ENCODE measurements around the gene PDZD2.
"Not testable (repeated sequence)": the region's sequence is repeated elsewhere in the genome, so short reads cannot be mapped to it uniquely, and the experiment has no call there.

Gene PDZD2

DNA sequence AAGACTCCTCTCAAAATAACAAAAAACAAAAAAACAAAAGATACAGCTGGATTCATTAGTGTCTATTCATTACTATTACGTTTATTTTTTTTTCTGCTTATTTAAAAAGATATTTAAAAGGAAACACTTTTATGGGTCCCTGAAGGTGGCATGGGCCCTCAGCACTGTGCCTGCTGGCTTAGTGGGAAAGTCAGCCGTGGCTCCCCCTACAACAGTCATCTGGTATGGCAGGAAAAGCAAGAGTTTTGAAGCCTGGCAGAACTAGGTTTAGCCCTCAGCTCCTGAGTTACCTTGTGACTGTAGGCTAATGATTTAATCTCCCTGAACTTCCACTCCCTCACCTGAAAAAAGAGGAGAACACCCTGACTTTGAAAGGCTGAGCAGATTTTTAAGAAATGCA is 399.6 kb downstream of the PDZD2 start:
- DNase-seq (ENCODE audit: low spot score): no peak
- TF ChIP-seq, protein P1, sequence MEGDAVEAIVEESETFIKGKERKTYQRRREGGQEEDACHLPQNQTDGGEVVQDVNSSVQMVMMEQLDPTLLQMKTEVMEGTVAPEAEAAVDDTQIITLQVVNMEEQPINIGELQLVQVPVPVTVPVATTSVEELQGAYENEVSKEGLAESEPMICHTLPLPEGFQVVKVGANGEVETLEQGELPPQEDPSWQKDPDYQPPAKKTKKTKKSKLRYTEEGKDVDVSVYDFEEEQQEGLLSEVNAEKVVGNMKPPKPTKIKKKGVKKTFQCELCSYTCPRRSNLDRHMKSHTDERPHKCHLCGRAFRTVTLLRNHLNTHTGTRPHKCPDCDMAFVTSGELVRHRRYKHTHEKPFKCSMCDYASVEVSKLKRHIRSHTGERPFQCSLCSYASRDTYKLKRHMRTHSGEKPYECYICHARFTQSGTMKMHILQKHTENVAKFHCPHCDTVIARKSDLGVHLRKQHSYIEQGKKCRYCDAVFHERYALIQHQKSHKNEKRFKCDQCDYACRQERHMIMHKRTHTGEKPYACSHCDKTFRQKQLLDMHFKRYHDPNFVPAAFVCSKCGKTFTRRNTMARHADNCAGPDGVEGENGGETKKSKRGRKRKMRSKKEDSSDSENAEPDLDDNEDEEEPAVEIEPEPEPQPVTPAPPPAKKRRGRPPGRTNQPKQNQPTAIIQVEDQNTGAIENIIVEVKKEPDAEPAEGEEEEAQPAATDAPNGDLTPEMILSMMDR (IDR thresholded peaks at IDR 0.05; ENCODE audit: extremely low read depth, insufficient read depth, missing control alignments): no peak
- in situ Hi-C loops (cut with MboI; ENCODE audit: low pct_unique_long_range_greater_than_20kb, low sequenced_read_pairs, unreplicated experiment): no loop called here

DNA sequence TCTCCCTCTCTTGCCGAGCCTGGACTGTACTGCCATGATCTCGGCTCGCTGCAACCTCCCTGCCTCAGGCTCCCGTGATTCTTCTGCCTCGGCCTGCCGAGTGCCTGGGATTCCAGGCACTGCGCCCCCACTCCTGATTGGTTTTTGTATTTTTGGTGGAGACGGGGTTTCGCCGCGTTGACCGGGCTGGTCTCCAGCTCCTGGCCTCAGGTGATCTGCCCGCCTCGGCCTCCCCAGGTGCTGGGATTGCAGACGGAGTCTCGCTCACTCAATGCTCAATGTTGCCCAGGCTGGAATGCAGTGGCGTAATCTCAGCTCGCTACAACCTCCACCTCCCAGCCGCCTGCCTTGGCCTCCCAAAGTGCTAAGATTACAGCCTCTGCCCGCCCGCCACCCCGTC is 400.2 kb downstream of the PDZD2 start:
- in situ Hi-C loops (cut with MboI; ENCODE audit: low pct_unique_long_range_greater_than_20kb, low sequenced_read_pairs, unreplicated experiment); DNase-seq (ENCODE audit: low spot score): not testable (repeated sequence)

DNA sequence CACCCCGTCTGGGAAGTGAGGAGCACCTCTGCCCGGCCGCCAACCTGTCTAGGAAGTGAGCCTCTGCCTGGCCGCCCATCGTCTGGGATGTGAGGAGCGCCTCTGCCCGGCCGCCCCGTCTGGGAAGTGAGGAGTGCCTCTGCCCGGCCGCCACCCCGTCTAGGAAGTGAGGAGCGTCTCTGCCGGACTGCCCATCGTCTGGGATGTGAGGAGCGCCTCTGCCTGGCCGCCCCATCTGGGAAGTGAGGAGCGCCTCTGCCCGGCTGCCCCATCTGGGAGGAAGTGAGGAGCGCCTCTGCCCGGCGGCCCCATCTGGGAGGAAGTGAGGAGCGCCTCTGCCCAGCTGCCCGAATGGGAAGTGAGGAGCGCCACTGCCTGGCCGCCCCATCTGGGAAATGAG is 400.7 kb downstream of the PDZD2 start:
- DNase-seq (ENCODE audit: low spot score); in situ Hi-C loops (cut with MboI; ENCODE audit: low pct_unique_long_range_greater_than_20kb, low sequenced_read_pairs, unreplicated experiment): not testable (repeated sequence)

DNA sequence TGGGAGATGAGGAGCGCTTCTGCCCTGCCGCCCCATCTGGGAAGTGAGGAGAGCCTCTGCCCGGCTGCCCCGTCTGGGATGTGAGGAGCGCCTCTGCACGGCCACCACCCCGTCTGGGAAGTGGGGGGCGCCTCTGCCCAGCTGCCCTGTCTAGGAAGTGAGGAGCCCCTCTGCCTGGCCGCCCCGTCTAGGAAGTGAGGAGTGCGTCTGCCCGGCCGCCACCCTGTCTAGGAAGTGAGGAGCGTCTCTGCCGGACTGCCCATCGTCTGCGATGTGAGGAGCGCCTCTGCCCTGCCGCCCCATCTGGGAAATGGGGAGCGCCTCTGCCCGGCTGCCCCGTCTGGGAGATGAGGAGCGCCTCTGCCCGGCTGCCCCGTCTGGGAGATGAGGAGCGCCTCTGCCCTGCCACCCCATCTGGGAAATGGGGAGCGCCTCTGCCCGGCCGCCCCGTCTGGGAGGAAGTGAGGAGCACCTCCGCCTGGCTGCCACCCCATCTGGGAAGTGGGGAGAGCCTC is 401.3 kb downstream of the PDZD2 start:
- DNase-seq (ENCODE audit: low spot score); in situ Hi-C loops (cut with MboI; ENCODE audit: low pct_unique_long_range_greater_than_20kb, low sequenced_read_pairs, unreplicated experiment): not testable (repeated sequence)

DNA sequence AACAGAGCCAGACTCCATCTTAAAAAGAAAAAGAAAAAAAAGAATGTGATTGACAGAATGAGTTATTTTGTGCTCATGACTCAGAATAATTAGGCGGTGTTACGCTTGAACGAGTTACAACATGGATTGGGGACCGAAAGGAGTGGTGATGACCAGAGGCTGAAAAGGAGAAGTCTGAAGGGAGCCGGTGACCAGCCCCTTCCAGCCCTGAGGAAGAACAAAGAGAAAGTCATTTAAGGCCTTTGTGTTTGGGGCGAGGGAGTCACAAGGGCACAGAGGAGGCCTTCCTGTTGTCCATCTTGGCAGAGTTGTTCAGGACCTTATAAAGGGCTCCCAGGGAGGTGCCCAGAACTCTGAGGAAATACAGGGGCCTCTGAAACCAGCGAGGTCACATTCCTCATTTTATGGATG is 403.6 kb downstream of the PDZD2 start:
- TF ChIP-seq, protein P1 (IDR thresholded peaks at IDR 0.05; ENCODE audit: extremely low read depth, insufficient read depth, missing control alignments): no peak
- in situ Hi-C loops (cut with MboI; ENCODE audit: low pct_unique_long_range_greater_than_20kb, low sequenced_read_pairs, unreplicated experiment): no loop called here
- DNase-seq (ENCODE audit: low spot score): no peak

DNA sequence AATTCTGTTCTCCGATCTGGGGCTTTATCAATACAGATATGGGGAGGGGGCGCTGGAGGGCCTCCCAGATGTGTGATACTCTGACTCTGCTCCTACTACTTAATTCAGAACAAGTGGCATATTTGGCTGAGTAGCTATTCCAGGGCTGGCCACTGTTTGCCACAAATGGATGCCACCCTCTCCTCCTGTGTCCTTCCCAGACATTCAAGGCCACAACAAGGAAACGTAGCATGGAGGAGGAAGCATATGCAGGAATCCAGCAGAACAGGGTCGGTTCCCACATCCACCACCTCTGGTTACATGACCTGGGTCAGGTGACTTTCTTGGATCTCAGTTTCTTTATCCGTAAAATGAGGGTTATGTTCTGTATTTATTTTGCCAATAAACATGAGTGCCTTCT is 404.2 kb downstream of the PDZD2 start:
- TF ChIP-seq, protein P1 (IDR thresholded peaks at IDR 0.05; ENCODE audit: extremely low read depth, insufficient read depth, missing control alignments): no peak
- DNase-seq (ENCODE audit: low spot score): no peak
- in situ Hi-C loops (cut with MboI; ENCODE audit: low pct_unique_long_range_greater_than_20kb, low sequenced_read_pairs, unreplicated experiment): no loop called here

DNA sequence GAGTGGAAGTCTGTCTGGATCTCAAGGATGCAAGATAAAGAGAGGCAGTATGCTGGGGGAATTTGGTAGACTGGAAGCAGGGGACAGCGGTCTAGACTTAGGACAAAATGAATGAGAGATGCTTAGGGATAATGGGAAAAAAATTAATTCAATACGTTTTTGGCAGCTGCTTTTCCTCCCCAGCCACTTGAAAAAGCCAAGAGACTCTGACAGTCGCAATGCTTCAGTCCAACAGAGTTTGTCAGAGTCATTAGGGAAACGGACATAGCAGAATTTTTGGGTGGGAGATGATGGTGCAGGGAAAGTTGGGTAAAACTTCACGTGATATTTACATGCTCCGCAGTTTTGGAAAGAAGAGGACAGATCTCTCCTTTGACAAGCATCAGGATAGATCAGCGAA is 405.5 kb downstream of the PDZD2 start:
- TF ChIP-seq, protein P1 (IDR thresholded peaks at IDR 0.05; ENCODE audit: extremely low read depth, insufficient read depth, missing control alignments): no peak
- in situ Hi-C loops (cut with MboI; ENCODE audit: low pct_unique_long_range_greater_than_20kb, low sequenced_read_pairs, unreplicated experiment): no loop called here
- no peak for DNase-seq (ENCODE audit: low spot score)

DNA sequence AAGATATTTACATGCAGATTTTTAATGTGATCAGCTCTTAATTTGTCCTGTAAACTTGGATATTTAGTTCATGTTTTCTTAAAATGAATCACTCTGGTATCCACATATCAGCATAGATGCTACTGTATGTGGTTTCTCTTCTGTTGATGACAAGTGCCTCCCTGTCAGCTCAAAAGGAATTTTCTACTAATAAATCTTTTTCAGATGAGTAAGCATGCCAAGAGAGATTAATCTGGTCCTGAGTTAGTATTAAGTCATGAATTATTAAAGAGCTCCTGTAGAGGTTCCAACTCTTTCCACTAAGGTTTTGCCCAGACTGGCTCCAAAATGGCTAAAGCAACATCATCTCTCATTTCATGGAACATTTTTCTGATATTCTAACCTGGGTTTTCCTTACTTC is 406.0 kb downstream of the PDZD2 start:
- DNase-seq (ENCODE audit: low spot score): no peak
- in situ Hi-C loops (cut with MboI; ENCODE audit: low pct_unique_long_range_greater_than_20kb, low sequenced_read_pairs, unreplicated experiment): no loop called here
- TF ChIP-seq, protein P1 (IDR thresholded peaks at IDR 0.05; ENCODE audit: extremely low read depth, insufficient read depth, missing control alignments): no peak

Measured in GM13977 (cell line).